ENCODE results near the gene ANTXR2.

The ANTXR2 gene

DNA sequence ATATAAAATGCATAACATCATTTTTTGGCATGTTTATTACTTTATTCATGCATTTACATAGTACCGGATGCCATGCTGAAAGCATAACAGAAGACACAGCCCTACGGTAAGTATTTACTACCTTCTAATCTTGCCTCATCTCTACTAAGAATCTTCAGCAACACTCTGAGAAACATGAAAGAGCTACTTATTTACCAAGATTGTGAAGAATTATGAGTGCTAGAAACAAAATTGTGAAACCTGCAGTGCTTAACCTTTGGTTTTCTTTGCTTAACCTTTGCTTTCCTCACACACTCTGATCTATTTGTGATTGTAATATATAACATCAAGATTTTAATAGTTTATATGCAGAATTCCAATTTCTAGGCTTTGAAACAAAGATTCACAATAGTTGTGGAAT lies 7.4 kb downstream of the ANTXR2 start:
- DNase-seq: no peak

DNA sequence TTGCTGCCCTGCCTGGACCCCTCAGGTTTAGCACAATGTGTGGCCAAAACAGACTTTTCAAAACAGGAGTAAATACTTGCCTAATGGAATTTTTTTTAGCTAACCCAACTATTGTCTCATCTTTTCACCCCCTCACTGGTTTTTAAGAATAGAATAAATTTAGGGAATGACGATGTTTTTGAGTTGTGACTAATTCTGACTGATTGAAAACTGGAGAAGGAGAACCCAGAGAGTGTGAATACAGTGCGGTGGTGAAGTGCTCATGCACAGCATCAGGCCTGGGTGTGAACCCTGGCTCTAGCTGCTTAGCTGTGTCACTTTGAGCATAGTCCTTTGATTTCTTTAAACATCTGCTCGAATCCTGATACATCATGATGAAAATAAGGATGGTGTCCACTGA lies 10.5 kb downstream of the ANTXR2 start:
- no peak for DNase-seq

DNA sequence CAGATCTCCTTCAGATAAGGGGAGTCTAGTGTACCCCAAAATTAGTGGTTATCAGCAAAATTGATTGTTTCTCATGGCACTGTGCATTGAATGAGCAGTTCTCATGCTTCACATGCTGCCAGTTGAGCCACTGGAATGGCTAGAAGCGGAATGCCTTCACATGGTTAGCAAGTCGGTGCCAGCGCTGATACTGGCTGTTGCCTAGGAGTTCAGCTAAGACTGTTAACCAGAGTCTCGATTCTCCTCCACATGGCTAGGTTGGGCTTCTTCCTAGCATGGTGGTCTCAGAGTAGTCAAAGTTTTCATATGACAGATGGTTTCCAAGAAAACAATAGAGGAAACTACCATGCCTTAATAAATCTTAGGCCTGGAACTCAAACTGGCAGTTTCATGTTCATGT lies 12.2 kb downstream of the ANTXR2 start:
- DNase-seq: no peak

GRCh38 chr4:80058740-80059139 lies 14.3 kb downstream of the ANTXR2 start:
- DNase-seq: peak; percentile 78

DNA sequence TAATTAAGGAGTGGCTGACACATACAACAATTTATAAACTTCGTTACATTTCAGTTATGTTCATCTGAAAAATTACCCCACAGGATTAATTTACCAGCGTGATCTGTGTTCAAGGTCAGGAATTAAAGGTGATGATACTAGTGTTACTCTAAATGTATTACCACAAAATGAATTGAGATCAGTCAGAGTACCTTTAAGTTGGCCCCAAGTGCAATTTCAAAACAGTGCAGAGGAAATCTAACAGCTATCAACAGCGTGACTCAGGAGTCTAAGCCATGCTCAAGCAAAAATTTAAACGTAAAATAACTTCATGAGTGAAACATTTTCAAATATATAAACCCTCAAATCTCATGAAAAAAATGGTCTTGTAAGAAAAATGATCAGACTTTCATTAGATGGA lies 18.7 kb downstream of the ANTXR2 start:
- no peak for DNase-seq

DNA sequence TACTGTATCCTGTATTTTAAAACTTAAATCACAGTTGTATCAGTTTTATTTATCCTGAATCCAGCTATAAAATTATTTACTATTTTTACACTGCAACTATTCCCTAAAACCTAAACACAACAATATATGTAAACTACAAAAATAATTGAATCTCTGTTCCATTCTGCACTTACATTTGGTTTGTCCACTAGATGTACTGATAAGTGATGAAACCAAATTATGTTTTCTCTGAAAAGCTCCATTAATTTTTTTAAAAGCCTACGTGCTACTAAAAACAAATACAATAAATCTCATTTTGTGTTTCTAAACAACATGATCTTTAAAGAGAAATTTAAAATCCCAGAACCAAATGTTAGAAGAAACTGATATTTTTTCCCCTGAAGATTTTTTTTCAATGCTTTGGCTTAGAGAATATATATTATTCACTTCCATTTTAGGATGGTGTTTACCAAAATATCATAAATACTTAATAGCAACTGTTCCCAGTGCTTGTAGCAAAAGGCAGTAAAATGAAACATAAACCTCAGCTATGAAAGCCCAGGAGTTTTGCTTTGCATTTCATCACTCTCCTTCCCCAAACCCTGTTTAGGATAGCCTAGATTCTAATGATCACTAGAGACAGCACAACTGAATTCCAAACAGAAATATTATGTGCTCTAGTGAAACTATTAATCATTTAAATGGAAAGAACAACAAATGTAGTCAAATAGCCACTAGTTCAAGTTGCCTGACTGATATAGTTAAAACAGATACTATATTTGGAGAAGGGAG lies 19.7 kb downstream of the ANTXR2 start:
- no peak for DNase-seq

DNA sequence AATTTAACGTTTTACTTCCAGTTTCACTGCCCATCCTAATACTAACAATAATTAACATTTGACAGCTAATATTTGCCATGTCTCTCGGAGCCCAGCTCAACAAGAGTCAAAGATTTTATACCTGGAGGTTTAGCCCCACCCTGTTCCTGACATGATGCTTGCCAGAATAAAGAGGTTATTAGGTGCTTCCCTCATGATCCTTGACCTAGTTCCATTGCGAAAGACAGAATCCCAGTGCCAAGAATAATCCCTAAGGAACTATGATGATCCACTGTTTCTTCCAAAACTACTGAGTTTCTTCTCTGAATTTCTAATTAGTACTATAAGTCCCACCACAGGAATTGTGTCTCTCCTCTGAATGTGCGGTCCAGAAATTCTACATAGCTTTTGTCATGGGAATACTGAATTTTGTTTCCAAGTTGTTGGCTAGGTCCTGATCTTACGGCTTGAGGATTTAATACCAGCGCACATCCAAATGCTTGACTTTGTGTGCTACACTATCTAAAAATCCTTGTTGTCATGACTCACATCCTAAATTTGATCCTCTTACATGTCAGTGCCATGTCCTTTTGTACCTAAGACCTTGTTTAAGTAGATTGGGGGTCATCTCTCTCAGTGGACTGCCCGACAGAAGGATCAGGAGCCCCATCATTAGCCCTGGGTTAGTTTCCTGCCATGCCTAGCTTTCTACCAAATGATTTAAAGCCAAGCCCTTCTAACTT lies 23.1 kb downstream of the ANTXR2 start:
- DNase-seq: no peak

- DNase-seq: no peak
These were observed 23.6 kb downstream of the ANTXR2 start for GRCh38 chr4:80049402-80049801.

- no peak for DNase-seq
These were observed 27.2 kb downstream of the ANTXR2 start for GRCh38 chr4:80045786-80046185.

DNA sequence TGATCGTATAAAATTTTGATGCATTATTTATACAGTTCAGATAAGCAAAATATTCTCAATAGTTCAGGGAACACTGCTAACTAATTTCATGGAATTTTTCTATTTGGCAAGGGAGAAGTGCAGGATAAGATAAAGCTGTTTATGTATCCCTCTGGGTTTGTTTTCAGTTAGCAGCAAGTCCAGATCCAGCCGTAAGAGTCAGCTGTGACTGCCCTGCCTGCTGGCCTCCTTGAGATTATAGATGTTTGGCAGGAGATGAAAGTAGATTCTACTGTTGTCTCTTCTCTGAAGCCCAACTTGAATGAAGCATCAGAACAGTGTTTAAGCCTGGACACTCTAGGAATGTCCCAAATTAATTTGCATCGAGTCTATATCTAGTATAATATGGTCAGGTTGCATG lies 29.5 kb downstream of the ANTXR2 start:
- DNase-seq: no peak

DNA sequence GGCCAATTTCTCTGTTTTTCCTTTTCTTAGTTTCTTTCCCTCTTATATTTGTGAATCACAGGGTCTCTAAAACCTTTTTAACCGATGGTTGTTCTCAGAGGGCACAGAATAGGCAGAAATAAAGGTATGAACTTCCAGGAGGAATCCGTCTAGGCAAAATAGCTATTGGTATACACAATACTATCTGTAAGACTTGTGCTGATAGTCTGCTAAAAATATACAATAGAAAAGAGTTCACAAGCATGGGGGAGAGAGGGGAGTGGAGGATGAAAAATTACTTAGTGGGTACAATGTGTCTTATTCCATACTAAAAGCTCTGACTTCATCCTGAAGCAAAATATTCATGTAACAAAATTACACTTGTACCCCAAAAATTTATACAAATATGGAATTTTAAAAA lies 30.2 kb downstream of the ANTXR2 start:
- no peak for DNase-seq

- no peak for DNase-seq
These were observed 35.2 kb downstream of the ANTXR2 start for GRCh38 chr4:80037864-80038263.

DNA sequence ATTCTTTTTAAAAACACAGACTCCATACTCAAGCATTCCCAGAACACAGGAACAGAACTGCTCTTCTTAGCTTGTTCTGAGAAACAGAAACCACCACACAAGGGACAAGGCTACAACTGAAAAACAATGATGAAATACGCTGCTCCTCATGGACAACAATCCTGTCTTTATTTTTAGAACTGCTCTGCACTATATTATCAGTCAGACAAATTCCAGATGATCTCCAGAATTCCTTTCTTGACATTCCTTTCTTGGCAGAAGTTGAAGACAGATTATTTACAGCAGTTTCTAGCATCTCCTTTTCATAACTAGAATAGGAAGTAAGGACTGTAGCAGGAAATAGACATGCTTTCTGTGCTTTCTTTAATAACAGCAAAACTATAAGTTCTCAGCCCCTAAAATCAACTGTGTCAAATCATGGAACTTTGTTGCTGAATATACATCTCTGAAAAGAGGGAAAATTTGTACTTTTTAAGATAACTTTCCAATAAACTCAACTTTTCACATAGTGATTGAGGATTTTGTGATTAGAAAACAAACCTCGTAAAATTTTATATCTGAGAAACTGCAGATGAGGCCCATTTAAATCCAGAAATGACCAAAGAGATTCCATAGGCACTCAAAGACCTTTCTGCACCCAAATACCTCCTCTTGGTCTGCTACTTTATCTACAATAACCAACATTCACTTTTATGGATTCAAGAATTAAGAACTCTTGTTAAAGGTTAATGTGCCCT lies 35.9 kb downstream of the ANTXR2 start:
- no peak for DNase-seq

GRCh38 chr4:80036306-80036705 lies 36.7 kb downstream of the ANTXR2 start:
- DNase-seq: no peak

- no peak for DNase-seq
These were observed 37.7 kb downstream of the ANTXR2 start for GRCh38 chr4:80035336-80035735.

DNA sequence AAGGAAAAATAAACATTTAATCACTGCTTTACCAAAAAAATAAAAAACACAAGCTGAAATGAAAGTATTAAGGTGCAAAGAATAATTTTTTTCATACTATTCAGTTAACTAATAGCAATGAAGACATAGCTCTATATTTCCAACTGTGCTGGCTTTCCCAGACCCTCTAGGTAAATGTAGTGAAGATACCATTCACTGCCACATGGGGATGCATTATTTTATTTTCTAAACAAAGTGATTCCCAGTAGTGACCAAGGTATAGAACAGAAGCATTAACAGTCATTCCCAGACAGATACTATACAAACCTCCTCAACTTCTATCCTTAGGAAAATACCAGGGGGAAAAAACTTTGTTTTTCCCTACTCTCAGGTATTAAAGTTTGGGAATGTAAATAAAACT lies 39.4 kb downstream of the ANTXR2 start:
- DNase-seq: no peak

- DNase-seq: no peak
These were observed 43.7 kb downstream of the ANTXR2 start for GRCh38 chr4:80029364-80029763.

GRCh38 chr4:80027611-80028010 lies 45.4 kb downstream of the ANTXR2 start:
- no peak for DNase-seq

- no peak for DNase-seq
These were observed 46.9 kb downstream of the ANTXR2 start for GRCh38 chr4:80026100-80026499.

- no peak for DNase-seq
These were observed 48.7 kb downstream of the ANTXR2 start for GRCh38 chr4:80024335-80024734.

GRCh38 chr4:80022282-80022681 lies 50.7 kb downstream of the ANTXR2 start:
- no peak for DNase-seq

DNA sequence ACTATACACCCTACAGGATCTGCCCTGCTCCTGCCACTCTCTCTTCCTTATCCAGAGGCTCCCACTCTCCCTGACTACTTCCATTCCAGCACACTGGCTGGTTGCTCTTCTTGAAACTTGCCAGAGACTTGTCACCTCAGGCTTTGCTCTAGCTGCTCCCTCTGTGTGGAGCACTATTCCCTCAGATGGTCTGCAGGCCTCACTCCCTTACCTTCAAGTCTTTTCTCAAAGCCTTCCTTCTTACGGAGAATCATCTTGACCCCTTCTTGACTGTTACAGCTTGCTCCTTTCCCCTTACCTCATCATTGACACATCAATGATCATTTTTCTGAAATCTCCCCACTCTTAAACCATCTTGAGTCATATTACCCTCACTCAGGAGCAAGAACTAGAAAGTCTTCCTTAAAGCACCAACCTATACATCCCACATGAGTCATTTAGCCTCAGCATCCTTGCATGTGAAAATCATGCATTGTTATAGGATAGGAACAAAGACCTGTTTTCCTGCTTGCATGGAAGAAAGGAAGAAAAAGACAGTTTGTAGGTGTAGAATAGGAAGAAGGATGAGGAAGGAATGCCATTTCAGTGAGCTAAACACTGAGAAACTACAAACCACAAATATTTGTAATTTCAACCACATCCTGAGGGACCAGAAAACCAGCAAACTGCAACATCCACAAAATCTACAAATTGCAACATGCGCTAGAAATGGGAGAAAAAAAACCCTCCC lies 55.7 kb downstream of the ANTXR2 start:
- DNase-seq: no peak

GRCh38 chr4:80016506-80016905 lies 56.5 kb downstream of the ANTXR2 start:
- no peak for DNase-seq
